ENCODE measurements around the gene PDZD7. TPM values are rescaled to one million over a fixed set of nuclear protein-coding genes. Genes with fewer than 3 reads are reported as not detected.

The PDZD7 gene
- total RNA-seq, 4 donors from 2014 or later = under 0.01 to 0.75 (median 0.39) TPM

- no peak overlapping the region for H3K4me3 ChIP-seq
Measured at GRCh38 chr10:101040851-101041250, 9.9 kb upstream of the PDZD7 start.

DNA sequence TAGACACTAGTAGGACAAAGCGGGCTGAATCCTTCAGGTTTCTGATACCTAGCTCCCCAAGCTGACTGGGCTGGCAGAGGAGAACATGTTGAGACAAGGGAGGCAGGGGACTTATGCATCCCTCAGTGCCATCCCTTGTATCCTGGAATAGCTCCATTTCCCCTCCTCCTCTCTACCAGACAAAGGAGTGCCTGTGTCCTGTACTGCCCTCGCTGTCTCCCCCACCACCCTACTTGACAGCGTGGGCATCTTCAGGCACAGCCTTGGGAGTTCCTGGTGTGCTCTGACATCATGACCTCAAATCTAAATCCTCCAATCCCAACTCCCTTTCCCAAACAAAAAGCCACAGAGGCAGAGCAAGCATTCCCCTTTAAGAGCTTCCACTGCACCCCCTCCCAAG, 9.1 kb upstream of the PDZD7 start:
- no peak overlapping the region for H3K4me3 ChIP-seq
- no peaks in the 10 kb centered on the region for H3K9me3 ChIP-seq
- TF ChIP-seq POLR2AphosphoS5 (IDR thresholded peaks at IDR 0.05) (no peak), POLR2A (IDR thresholded peaks at IDR 0.05; ENCODE audit: low read depth) (no peak), EP300 (IDR thresholded peaks at IDR 0.05) (no peak), CTCF (IDR thresholded peaks at IDR 0.05) (no peak)
- peaks cover 31 to 54% (median 49%) of the 10 kb centered on the region in 4 donors for H3K36me3 ChIP-seq
- intact Hi-C loops (cut with DNase I) = no loop called here
- H3K4me1 ChIP-seq = peaks cover 12 to 30% (median 27%) of the 10 kb centered on the region in 4 donors
- no peaks in the 10 kb centered on the region for H3K27me3 ChIP-seq
- 91% methylated on average over 3 of the region's 3 CpGs for WGBS
- H3K27ac ChIP-seq (replicated peaks in 1 of 4) = no peak overlapping the region
- no peak for DNase-seq (ENCODE audit: extremely low spot score)

More at GRCh38 chr10:101040851-101041250, 9.9 kb upstream of the PDZD7 start:
- Histone ChIP-seq H3K4me1 (peaks cover 12 to 30% (median 27%) of the 10 kb centered on the region in 4 donors), H3K9me3 (no peaks in the 10 kb centered on the region), H3K27me3 (peaks cover 0 to 1% (median 0%) of the 10 kb centered on the region in 4 donors), H3K27ac (replicated peaks in 1 of 4) (peak overlapping the region in 1 of 4 donors; percentile 85), H3K36me3 (peaks cover 24 to 46% (median 41%) of the 10 kb centered on the region in 4 donors)
- WGBS = 39% methylated on average over 2 of the region's 2 CpGs
- no peak for DNase-seq (ENCODE audit: extremely low spot score)
- intact Hi-C loops (cut with DNase I) = no loop called here
- TF ChIP-seq CTCF (IDR thresholded peaks at IDR 0.05) (no peak), POLR2AphosphoS5 (IDR thresholded peaks at IDR 0.05) (no peak), POLR2A (IDR thresholded peaks at IDR 0.05; ENCODE audit: low read depth) (no peak), EP300 (IDR thresholded peaks at IDR 0.05) (no peak)

DNA sequence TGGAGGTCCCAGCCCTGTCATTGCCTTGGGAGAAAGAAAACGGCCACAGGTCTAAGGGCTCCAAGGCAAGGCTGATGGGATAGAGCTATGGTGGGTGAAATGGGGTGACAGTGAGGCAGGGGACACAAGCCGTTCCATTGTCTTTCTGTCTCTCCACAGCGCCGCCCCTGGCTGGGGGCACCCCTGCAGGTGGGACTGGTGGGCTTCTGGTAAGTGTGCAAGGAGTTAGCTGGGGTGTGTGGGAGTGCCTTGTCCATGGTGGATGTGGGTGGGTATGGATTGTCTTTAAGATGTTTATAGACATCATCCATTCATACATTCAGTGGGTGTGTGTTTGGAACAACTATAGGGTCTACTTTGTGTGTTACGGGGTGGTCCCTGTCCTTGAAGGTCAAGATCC, 7.6 kb upstream of the PDZD7 start:
- intact Hi-C loops (cut with DNase I) = no loop called here
- Histone ChIP-seq H3K4me1 (peaks cover 16 to 35% (median 32%) of the 10 kb centered on the region in 4 donors), H3K36me3 (peaks cover 31 to 61% (median 56%) of the 10 kb centered on the region in 4 donors), H3K27ac (replicated peaks in 1 of 4) (no peak overlapping the region), H3K4me3 (no peak overlapping the region), H3K27me3 (no peaks in the 10 kb centered on the region), H3K9me3 (no peaks in the 10 kb centered on the region)
- DNase-seq (ENCODE audit: extremely low spot score) = no peak
- 61% methylated on average over 4 of the region's 5 CpGs for WGBS
- TF ChIP-seq POLR2A (IDR thresholded peaks at IDR 0.05; ENCODE audit: low read depth) = no peak
- TF ChIP-seq CTCF (IDR thresholded peaks at IDR 0.05) = no peak
- TF ChIP-seq EP300 (IDR thresholded peaks at IDR 0.05) = no peak
- TF ChIP-seq POLR2AphosphoS5 (IDR thresholded peaks at IDR 0.05) = no peak

GRCh38 chr10:101036726-101037125, 5.8 kb upstream of the PDZD7 start:
- no peak for TF ChIP-seq CTCF (IDR thresholded peaks at IDR 0.05)
- no peak for TF ChIP-seq POLR2A (IDR thresholded peaks at IDR 0.05; ENCODE audit: low read depth)
- TF ChIP-seq POLR2AphosphoS5 (IDR thresholded peaks at IDR 0.05) = no peak
- no peak for TF ChIP-seq EP300 (IDR thresholded peaks at IDR 0.05)
- intact Hi-C loops (cut with DNase I) = no loop called here
- Histone ChIP-seq H3K36me3 (peaks cover 31 to 61% (median 56%) of the 10 kb centered on the region in 4 donors), H3K4me1 (peaks cover 15 to 30% (median 29%) of the 10 kb centered on the region in 4 donors), H3K27me3 (no peaks in the 10 kb centered on the region), H3K27ac (replicated peaks in 1 of 4) (no peak overlapping the region), H3K9me3 (no peaks in the 10 kb centered on the region), H3K4me3 (no peak overlapping the region)
- WGBS = 74% methylated on average over 4 of the region's 7 CpGs
- no peak for DNase-seq (ENCODE audit: extremely low spot score)

Data from esophagus muscularis mucosa (tissue), 4 donors.